Activated CD4-positive, CD25-positive, alpha-beta regulatory T cell treated with anti-CD3 and anti-CD28 coated beads, Interleukin-2, amount 50 U/mL, for 72 hours (primary cell): ENCODE measurements around the gene COTL1.

Source experiments
- DNase-seq: peaks from one replicate; pipeline ENCODE4 v3.0.0; 2021

The COTL1 gene

DNA sequence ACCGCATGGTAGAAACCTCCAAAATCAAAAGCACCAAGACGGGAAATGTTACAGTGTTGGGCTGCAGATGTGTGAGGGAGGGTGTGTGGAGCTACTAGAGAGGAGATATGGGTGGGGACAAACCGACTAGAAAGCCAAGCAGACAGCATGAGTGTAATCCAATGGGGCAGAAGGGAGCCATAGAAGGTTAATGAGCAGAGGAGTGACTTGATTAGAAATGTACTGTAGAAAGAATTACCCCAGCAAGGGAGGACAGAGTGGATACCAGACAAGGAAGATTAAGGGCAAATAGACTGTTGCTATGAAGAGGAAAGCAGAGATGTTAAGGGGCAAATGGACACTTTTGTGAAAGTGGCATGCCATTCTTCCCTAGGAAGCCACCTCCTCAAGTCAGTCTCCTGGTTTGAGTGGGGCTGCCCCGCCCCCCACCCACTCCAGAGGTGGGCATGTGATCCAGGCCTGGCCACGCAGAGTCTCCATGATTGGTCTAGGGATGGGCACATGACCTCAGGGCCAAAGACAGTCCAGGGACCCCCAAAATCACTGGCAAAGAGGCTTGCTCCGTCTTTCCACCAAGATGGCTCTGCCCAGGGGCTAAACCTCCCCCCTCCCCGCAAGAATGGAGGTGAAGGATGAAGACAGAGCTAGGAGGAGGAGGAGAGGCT is 4.3 kb downstream of the COTL1 start:
- no peak for DNase-seq

DNA sequence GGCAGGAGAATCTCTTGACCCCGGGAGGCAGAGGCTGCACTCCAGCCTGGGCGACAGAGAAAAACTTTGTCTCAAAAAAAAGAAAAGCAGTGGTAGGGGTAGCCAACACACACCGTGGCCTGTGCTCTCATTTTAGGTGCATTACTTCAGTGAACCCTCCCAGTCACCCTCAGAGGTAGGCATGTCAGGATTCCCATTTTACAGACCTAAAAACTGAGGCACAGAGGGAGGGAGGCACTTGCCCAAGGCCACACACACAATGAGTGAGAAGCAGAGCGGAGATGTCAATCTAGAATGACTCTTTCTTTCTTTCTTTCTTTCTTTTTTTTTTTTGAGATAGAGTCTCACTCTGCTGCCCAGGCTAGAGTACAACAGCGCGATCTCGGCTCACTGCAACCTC is 5.2 kb downstream of the COTL1 start:
- DNase-seq: no peak

DNA sequence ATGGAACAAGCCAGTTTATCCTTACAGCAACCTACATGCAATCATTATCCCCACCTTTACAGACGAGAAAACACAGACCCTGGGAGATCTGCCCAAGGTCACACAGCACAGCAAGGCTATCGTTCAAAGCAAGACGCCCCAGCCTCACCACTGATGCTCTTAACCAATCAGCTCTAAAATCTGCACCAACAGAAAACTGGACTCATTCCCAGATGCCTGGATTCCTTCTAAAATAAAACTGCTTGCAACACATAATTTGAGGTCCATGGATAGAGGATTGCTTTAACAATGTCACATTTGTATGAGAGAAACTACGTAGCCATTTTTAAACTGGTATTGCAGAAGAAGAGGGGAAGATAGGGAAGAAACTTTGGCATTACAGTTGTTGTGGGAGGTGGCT is 6.8 kb downstream of the COTL1 start:
- DNase-seq: no peak

DNA sequence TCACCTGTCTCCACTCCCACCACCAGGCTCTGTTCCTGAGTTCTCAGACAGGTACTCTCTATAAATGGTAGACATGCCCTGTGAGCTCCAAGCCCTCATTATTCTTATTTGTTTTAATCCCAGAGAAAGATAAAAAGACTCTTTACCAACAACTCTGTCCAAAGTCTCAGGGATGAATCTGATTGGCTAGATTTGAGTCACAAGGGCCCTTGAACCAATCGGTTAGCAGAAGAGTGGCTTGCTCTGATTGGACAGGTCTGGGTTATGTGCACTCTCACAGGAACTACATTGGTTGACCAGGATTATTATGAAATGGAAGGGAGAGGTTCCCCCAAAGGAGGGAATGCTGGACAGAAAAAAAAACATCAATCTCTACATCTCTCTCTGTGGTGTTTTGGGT is 7.5 kb downstream of the COTL1 start:
- DNase-seq: no peak

DNA sequence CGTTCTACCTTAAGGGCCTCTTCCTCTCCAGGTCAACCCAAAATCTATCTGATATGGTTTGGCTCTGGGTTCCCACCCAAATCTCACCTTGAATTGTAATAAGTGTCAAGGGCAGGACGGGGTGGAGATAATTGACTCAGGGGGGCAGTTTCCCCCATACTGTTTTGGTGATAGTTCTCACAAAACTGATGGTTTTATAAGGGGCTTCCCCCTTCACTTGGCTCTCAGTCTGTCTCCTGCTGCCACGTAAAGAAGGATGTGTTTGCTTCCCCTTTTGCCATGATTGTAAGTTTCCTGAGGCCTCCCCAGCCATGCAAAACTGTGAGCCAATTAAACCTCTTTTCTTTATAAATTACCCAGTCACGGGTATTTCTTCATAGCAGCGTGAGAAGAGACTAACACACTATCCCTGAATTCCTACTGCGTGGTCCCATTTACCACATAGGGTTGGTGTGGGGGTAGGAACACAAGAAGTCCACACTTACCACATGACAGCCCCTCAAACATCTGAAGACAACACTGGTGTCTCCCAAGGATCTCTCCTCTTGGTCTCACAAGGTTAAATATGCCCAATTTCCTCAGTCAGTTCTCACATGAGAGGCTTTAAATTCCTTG is 8.2 kb downstream of the COTL1 start:
- no peak for DNase-seq

DNA sequence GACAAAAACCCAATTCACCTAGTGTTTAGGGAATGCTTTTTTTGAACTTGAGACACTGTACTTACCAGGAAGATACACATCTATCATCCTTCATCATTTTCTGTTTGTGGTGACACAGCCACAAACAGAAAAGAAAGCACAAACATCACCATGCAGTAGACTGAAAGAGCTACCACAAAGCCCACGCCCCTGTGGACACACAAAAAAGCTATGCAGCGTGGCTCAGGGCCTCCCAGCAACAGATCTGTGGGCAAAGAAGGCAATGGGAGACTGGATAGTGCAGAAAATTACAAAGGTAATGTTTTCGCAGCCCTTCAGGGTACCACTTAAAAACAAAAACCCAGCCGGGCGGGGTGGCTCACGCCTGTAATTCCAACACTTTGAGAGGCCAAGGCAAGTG is 9.6 kb downstream of the COTL1 start:
- no peak for DNase-seq

DNA sequence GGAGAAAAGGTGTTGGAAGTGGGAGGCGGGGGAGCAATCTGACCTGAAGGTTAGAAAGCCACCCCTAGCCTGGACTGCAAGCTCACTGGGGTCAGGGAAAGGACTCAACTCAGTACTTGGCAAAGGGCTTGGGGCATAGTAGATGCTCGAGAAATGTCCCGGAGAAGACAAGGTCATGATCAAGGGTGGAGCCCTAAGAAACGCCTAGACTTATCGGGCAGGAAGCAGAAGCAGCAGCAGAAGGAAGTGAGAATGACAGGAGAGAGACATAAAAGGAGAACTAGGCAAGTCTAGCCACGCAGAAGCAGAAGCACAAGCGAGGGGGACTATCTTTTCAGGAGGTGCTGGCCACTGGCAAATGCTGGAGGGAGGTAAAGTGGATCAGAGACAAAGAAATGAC is 10.2 kb downstream of the COTL1 start:
- no peak for DNase-seq

DNA sequence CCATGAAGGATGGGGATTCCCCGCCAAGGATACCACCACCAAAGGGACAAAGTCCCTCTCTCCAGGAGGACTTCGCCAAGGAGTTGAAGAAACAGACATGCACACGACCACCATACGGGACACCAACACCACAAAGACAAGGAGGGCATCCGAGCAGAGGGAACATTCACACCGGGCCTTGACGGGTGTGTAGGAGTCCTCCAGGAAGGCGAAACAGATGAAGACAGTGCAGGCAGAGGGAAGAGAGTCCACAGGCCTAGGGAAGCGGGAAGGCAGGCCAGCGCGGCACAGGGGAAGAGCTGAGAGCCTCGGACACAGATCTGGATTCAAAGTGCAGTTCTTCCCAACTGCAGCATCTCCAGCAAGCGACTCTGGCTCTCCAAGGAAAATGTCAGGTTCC is 10.8 kb downstream of the COTL1 start:
- no peak for DNase-seq

DNA sequence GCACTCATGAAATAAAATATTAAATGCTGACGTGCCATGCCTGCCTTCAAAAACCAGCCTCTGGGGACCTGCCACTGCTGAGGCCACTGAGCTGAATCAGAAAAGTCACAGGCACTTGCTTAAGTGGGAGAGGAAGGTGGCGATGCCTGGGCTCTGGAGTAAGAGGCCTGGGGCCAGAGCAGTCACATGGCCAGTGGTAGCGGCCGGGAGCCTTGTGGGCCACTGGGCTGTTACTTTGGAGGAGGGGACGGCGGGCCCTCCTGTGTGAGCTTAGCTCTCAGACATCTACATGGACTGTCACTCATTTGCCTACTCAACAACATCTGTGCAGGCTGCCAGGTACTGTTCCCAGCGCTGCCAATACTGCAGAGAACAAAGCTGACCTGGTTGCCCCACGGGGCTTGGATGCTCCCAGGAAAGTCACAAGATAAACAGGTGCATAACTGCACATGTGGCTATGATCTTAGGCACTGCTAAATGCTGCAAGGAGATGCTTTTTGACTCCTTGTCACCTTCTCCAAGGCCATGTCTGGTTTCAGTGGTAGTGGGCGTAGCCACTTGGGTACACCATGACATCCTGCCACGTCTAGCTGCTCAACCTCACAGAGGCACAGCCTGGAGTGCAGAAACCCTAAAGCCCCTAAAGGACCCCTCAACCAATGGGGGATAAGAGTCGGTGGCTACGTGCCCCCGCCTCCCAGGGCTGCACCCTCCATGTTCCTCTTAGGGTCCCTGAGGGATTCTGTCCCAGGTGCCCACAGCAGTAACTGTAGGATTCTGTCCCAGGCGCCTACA is 11.6 kb downstream of the COTL1 start:
- no peak for DNase-seq

DNA sequence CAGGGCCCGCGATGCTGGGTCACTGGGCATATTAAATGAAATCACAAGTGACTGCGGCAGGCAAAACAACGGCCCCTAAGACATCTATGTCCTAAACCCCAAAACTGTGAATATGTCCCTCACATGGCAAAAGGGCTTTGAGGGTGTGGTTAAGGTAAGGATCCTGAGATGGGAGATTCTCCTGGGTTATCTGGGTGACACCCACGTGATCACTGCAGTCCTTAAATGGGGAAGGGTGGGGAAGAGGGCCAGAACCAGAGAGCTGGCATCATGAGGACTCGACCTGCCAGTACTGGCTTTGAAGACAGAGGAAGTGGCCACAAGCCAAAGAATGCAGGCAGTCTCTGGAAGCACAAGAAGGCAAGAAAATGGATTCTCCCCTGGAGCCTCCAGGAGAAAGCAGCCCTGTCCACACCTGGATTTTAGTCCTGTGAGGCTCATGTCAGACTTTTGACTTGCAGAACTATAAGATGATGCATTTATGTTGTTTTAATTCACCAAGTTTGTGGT is 12.5 kb downstream of the COTL1 start:
- DNase-seq: no peak

DNA sequence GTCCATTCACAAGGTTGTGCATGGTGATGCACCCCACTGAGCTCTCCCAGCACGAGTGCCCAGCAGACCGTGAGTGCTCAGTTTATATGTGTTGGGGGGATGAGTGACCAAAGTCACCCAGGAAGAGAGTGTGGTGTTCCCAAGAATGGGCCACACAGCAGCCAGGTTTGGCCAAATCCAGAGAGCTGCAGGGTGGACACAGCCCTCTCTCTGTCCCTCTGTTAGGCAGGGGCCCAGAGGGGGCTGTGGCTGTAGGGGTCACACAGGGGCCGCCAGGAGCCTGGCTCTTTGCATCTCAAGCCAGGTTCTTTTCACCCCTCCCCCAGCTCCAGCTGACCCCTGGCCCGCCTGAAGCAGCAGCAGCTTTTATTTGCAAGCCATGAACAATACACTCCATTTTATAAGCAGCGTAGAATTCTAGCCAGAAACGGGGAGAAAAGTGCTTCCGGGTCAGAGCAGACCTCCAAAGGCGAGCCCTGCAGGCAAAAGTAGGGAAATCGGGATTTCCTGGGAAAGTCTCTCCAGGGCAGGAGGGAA is 13.3 kb downstream of the COTL1 start:
- DNase-seq: no peak

DNA sequence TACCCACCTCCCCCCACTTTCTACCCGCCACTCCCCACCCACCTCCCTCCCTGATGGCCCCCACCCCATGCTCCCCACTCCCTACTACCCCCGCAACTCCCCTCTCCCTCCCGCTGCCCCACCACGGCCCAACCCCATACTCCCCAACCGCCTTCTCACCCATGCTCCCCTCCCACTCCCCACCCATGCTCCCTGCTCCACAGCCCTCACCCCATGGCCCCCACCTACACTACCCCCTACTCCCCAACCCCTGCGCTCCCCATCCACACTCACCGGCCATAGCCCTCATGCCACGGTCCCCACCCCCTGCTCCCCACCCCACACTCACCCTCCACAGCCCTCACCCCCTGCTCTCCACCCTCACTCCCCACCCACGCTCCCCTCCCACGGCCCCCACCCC is 13.9 kb downstream of the COTL1 start:
- no peak for DNase-seq

DNA sequence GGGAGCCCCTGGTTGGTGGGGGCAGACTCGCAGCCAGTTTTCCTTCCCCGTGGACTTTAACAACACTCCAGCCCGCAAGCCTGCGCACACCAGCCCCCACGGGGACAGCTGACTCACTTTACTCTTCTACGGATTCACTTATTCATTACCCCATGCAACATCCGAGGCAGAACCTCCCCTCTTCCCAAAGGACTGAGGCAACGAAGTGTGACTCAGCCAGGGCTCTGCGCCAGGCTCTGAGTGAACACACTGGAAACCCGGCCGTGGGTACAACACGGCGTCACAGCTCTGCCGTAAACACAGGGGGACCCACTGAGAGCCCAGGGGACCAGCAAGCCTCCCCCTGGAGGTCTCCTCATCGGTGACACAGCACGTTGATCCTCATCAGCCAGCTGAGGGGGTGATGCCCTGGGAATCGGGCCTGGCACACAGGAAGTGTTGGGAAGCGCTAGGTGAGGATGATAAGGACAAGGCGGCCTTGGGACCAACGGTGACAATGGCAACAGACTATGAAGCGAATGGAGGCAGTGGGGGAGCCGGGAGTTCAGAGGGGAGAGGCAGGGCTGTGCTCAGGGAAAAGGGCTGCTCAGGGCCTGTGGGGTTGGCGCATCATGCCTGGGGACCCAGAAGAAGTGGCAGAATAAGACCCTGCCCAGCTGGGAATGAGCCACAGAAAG is 14.6 kb downstream of the COTL1 start:
- no peak for DNase-seq

DNA sequence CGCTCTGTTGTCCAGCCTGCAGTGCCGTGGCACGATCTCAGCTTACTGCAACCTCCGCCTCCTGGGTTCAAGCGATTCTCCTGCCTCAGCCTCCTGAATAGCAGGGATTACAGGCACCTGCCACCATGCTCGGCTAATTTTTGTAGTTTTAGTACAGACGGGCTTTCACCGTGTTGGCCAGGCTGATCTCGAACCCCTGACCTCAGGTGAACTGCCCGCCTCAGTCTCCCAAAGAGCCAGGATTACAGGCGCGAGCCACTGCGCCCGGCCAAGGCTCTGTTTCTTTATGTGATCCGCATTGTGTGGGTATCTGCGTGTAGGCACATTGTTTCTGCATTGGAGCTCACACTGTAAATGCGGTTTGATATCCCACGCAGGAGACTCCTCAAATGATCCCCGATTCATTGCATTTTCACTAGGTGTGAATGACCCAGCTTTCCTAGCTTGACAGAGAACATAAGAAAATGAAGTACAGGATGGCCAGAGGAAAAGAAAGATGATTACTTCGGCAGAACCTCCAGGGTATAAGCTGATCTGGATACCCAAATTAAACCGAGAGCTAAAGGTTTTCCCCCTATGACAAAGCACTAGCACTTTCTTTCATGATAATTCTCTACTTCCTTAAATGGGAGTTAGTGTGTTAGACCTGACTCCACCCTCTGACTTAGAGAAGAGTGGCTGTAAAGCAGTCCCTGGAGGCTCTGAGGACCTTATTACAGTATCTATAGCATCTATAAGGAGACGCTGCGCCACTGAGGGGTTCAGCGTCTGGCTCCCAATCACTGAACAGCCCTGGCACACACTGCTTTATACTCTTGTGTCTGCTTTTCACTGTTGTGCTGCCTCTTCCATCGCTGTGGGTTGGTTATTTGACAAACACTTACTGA is 17.3 kb downstream of the COTL1 start:
- DNase-seq: no peak

DNA sequence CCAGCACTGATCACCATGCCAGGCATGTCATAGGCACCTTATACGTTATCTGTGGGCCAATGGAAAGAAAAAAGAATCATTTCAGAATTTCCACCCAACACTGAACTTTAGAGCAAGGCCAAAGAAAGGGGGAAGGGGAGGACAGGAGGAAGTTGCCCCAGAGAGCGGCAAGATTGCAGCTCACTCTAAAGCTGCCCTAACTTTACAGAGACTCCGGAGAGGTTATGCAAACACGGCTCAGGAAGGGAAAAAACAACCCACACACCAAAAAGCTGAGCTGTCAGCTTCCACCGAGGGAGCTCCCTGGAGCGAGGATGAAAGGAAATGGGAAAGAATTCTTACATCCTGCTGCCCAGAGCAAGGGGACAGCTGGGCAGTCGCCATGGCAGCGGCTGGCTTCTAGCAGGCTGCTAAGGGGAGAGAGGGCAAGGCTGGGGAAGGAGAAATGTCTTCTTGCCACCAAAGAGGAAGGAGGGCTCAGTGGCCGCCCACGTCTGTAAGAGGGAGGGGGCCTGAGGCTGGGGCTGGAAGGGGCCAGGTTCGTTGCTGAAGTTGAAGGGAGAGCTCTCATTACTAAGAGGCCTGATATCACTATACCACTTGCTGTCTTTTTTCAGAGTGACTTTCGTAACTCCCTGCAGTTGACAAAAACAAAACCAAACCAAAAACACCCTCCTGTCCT is 18.2 kb downstream of the COTL1 start:
- DNase-seq: peak; percentile 51

DNA sequence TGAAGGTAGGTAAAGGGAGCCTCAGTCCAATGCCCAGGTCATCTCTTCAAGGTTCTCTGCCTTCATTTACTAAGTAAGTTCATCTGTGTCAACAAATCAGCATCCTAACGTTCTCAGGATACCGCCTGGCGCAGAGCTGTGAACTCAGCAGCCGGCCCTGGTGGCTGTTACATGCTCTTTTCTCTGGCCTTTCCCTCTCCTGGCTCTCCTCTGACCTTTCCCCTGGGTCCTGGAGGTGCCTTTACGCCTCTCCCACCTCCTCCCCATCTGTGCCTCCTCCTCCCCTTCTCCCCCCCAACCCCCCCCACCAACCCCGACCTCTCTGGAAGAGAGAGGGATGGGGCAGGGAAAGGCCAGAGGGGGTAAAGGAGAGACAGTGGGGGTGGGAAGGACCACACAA is 19.5 kb downstream of the COTL1 start:
- DNase-seq: no peak

DNA sequence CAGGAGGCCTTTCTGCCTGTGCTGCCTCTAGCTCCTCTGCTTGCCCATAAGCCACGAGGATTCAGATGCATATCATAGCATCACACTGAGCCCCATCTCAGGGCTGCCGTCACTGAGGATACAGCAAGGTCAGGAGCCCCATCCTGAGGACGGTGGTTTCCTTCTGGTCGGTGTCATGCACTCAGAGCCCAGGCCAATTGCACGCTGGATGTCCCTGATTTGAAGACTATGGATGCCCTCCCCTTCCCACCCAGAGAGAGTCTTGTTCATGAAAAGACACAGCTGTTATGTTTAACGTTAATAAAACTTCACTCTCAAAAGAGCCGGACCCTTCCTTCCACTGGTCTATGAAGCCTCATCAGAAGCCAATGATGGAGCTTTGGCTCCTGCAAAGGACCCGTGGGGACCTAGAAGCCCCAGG is 19.9 kb downstream of the COTL1 start:
- no peak for DNase-seq

DNA sequence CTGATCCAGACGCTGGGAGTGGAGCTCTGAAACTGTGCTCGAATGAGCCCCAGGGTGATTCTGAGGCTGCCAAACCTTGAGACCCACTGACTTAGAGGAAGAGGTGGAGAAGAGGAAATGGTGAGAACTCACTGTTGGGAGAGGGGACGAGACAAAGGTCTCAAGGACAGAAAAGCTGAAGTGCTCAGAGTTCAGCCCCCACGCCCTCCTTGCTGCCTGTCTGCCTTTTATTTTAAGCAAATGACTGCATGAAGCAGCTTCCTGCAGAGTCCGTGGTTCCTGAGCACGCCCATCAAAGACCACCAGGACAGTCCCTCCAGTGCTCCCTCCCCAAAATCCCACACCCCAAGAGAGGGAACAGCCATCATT is 20.4 kb downstream of the COTL1 start:
- DNase-seq: no peak

DNA sequence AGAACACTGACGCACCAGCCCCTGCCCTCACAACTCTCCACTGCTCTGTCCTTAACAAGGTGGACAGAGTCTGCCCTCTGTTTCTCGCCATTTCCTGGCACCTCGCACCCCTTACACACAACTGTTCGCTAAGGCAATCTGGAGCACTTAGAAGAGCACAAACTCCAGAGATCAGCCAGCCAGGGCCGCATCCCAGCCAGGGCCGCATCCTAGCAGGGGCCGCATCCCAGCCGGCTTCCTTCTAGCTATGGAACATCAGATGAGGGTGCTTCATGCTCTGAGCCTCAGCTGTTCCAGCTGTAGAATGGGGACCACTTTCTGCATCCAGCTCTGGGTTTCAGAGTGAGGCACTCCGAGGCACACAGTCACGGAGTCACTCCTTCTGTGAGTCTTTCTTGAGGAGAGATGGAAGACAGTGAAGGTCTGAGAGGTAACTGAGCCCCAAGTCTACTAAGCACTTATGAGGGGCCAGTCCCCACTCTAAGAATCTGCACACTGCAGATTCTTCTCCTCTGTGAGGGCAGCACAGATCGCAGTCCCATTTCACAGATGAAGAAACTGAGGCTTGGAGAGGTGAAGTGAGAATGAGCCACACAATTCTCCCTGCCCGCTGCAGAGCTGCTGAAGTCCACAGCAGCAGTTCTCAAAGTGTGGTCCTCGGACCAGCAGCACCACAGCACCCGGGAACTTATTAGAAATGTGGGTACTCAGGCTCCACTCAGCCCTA is 20.9 kb downstream of the COTL1 start:
- DNase-seq: no peak

DNA sequence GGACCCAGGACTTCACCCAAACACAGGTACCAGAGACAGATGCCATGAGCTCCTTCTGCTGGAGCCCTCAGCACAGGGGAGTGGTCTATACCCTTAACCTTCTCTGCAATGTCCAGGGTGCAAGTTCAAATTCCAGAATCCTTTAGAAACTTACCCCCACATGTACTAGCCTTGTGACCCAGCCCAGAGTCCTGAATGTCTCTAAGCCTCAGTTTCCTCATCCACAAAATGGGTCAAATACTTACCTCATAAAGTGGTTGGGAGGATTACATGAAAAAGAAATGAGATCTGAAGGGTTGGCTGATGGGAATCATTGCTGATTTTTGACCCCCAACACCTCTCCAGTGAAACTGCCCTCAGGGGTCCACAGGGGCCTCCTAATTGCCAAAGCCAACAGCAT is 21.7 kb downstream of the COTL1 start:
- DNase-seq: no peak

DNA sequence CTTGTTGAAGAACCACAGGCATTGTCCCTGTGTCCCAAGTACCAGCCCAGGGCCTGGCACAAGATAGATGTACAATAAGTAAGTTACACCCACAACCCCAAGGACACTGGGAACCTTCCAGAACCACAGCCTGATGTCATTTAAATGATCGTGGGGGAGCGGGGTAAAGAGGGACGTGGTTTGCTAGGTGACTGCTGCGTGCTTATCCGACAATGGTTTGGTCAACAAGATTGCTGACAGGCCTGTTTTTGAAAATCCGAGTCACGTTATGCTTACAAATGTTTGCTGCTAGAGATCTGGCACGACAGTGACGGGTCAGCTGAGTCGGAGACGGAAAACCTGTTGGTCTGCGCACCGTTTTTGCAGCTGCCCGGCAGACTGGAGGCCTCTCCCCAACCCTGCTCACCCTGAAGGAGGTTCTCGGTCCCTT is 22.8 kb downstream of the COTL1 start:
- no peak for DNase-seq
